GM12801 (cell line): Measurements from ENCODE around the gene KRT40.

ENCODE experiments used
- TF ChIP-seq, protein P1 (sequence below): IDR thresholded peaks from one replicate; pipeline ENCODE4 v1.5.1; 2011; ENCODE audit warnings: control low read depth; ENCODE audit not compliant: insufficient read length; ENCODE audit errors: extremely low read depth

The KRT40 gene

DNA sequence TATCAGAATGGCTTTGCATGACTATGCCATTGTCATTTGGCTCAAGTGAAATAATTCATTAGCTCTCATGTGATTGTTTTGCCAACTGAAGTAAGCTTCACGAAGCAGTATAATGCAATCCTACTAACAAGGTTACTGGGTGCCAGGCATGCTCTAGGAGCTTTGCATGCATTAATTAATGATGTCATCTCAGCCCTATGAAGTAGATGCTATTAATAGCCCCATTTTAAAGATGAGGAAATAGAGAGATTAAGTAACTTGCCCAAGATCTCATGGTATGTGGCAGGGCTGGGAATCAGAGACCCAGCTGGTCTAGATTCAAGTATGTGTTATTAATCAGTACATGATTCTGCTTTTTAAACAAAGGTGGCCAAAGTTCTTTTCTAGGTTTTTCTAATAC is 31.5 kb downstream of the KRT40 start:
- TF ChIP-seq, protein P1, sequence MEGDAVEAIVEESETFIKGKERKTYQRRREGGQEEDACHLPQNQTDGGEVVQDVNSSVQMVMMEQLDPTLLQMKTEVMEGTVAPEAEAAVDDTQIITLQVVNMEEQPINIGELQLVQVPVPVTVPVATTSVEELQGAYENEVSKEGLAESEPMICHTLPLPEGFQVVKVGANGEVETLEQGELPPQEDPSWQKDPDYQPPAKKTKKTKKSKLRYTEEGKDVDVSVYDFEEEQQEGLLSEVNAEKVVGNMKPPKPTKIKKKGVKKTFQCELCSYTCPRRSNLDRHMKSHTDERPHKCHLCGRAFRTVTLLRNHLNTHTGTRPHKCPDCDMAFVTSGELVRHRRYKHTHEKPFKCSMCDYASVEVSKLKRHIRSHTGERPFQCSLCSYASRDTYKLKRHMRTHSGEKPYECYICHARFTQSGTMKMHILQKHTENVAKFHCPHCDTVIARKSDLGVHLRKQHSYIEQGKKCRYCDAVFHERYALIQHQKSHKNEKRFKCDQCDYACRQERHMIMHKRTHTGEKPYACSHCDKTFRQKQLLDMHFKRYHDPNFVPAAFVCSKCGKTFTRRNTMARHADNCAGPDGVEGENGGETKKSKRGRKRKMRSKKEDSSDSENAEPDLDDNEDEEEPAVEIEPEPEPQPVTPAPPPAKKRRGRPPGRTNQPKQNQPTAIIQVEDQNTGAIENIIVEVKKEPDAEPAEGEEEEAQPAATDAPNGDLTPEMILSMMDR, result no peak

DNA sequence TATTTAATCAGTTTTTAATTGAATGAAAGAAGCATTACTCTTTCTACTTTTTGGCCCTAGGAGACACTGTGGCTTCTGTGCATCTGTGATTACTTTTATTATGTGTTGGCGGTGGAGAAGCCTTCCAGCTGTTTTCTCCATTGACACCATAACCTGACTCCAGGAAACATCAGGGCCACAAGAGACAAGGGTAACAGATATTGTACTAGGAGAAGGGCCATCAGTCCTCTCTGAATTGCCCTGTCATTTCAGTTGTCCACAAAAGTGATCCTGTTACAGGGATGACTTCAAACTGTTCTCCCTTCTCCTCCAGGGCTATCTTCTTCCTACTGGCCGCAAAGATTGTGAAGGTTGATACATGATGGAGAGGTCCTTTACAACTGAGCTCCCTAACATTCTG is 32.0 kb downstream of the KRT40 start:
- TF ChIP-seq, protein P1, result no peak

DNA sequence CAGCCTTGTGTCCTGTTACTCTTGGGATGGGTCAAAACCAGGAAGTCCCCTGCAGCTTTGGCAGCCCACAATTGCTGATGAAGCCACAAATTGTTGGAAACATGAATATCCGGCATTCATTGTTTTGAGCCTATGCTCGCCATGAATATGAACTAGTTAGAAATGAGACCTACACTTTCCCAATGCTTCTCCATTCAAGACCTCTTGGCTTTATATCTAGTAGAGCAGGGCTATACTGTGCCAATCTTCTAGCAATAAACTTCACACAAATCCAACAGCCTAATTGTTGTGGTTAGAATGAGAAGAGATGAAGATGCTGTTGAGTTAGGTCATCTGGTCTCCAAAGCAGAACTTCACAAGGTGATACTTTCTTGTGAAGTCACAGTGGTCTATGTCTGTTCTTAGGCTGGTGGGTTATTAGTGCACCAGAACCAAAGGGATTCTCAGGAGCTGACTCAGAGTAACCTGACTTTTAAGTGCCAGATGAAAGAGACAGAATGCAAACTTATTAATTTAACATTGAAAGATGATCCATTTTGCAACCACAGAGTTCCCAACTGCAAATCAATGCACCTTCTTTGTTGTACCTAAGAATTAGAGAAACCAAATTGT is 33.0 kb downstream of the KRT40 start:
- TF ChIP-seq, protein P1, result no peak

DNA sequence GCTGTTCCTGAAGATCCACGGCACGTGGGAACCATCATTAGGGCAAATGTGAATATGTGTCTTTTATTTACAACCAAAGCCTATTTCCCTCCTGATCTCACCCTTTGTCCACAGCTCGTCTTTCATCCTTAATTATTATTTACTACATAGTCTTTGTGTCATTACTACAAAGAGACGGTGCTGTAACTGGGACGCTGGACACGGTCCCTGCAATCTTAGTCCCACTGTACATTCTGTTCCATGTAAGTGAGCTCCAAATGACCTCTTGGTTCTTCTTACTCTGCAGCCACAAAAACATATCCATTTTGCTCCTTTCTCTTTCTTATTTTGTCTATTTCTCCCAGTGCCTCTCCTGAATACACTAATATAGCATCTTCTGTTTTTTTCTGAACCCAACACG is 34.0 kb downstream of the KRT40 start:
- TF ChIP-seq, protein P1, result no peak

DNA sequence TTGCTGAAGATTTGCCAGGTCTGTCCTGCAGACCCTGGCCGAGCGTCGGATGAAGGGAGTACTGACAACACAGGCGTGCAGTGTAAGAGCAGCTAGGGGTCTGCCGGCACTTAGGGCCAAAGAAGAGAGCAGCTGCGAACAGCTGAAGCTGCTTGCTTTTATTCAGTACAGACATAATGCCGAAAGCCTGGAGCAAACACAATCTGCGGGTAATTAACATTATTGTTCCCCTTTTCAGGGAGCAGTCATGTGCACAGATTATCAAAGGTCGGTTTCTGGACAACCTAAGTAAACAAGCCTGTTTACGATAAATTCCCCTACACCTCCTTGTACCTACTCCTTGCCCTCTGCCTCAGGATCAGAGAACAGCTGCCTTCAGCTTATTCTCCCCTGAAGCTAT is 34.7 kb downstream of the KRT40 start:
- TF ChIP-seq, protein P1, result no peak

DNA sequence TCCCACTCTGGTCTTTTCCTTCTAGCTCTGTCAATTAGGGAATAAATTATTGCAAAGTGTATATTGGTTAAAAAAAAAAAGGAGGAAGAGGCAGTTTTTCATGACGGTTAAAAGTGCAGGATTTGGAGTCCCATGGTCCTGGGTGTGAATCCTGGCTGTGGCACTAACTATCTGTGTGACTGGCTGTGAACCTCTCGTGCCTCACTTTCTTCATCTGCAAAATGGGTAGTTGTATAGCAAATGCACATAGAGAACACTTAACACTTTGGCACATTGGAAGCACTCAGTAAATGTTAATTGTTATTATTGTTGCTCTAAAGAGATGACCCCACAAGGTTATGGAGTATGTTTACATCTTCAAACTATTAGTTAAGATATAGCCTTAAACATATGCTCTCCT is 36.2 kb downstream of the KRT40 start:
- TF ChIP-seq, protein P1, result no peak

DNA sequence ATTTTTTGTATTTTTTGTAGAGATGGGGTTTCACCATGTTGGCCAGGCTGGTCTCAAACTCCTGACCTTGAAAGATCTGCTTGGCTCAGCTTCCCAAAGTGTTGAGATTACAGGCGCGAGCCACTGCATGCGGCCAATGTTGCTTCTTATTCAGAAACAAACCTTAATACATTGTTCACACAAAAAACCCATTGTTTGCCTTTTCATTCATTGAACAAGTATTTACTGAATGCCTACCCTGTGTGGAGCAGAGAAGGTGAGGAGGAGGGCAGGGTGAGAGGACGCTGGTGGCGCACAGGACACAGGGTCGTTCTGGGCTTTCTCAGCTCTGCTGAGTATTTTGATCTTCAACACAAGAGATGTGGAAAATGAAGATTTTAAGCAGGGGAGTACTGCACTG is 38.7 kb downstream of the KRT40 start:
- TF ChIP-seq, protein P1, result no peak

DNA sequence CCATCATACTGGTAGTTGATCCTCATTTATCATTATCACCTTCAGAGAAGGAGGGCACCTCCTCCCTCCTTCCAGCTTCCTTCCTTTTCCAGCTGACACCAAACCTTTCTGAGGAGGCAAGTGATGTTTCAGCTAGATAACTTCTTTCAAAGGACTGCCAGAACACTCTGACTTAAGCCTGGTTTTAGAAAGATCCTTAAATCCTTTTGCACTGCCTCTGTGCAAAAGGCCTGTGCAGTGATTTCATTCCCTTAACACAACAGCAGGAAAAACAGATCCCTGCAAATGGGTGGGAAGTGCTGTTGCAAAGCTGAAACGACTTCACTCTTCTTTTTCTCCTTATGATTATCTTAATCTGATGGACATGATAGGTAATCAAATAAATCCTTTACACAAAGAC is 39.6 kb downstream of the KRT40 start:
- TF ChIP-seq, protein P1, result no peak
